HCT116 (cell line): Measurements from ENCODE around the gene POP4.

Experiments used
- CTCF ChIP-seq, 3 experiments: fragments of 200-600 bp in 1 of 3; sonication (generic) in 1 of 3; IDR thresholded peaks in 2 of 3; conservative IDR thresholded peaks in 1 of 3; 2 replicates each; pipeline ENCODE4 v1.5.1; 2012 to 2017; ENCODE audit warnings: low read depth in 2 of 3, low read length in 2 of 3, antibody characterized with exemption in 1 of 3, borderline replicate concordance in 1 of 3, control low read depth in 1 of 3, mild to moderate bottlenecking in 1 of 3, mixed read lengths in 1 of 3, mixed run types in 1 of 3, moderate library complexity in 1 of 3; ENCODE audit not compliant: insufficient read depth in 1 of 3
- ELF1 ChIP-seq: IDR thresholded peaks from 2 replicates; pipeline ENCODE4 v1.6.1; 2012; ENCODE audit warnings: low read depth, borderline replicate concordance

- TF ChIP-seq ELF1 = no peak
- no peak for TF ChIP-seq CTCF (IDR thresholded peaks at IDR 0.05 in 2 of 3, conservative IDR thresholded peaks at IDR 0.05 in 1 of 3; ENCODE audit: borderline replicate concordance in 1 of 3, insufficient read depth in 1 of 3, low read depth in 2 of 3, low read length in 2 of 3)
These were observed 39.4 kb downstream of the POP4 start for GRCh38 chr19:29645491-29645867.
